SK-N-SH treated with all-trans-retinoic acid at 6 μM for 48 hours (cell line): Measurements from ENCODE around the gene KDM4B.

Experiments used
- ATAC-seq: fragments of 200-7000 bp; cut with Tn5 transposase; 3 replicates; pipeline ENCODE4 v1.9.1; 2020; ENCODE audit warnings: mild to moderate bottlenecking, moderate library complexity
- ARNTL ChIP-seq: fragments of 450-650 bp; formaldehyde crosslinking; IDR thresholded peaks from 2 replicates; pipeline ENCODE4 v1.5.0; 2020; ENCODE audit warnings: low read depth, mild to moderate bottlenecking, moderate library complexity, borderline replicate concordance
- CREB5 ChIP-seq: fragments of 250-450 bp; sonication (Bioruptor Pico); IDR thresholded peaks from 2 replicates; pipeline ENCODE4 v1.5.1; 2020; ENCODE audit warnings: low read depth, mild to moderate bottlenecking, moderate library complexity
- CSDC2 ChIP-seq: fragments of 250-450 bp; sonication (Bioruptor Pico); IDR thresholded peaks from 2 replicates; pipeline ENCODE4 v1.5.0; 2020; ENCODE audit warnings: mild to moderate bottlenecking, moderate library complexity
- ESRRG ChIP-seq: fragments of 250-450 bp; sonication (Bioruptor Pico); IDR thresholded peaks from 2 replicates; pipeline ENCODE4 v1.6.1; 2021; ENCODE audit warnings: mild to moderate bottlenecking
- GLIS3 ChIP-seq: fragments of 250-450 bp; sonication (Bioruptor Pico); IDR thresholded peaks from 2 replicates; pipeline ENCODE4 v1.5.0; 2020; ENCODE audit warnings: mild to moderate bottlenecking, moderate library complexity
- ISL1 ChIP-seq: fragments of 250-450 bp; sonication (Bioruptor Pico); IDR thresholded peaks from 2 replicates; pipeline ENCODE4 v2.1.2; 2022; ENCODE audit warnings: mild to moderate bottlenecking, moderate library complexity
- OSR1 ChIP-seq: fragments of 250-450 bp; sonication (Bioruptor Pico); IDR thresholded peaks from 2 replicates; pipeline ENCODE4 v1.8.0; 2022; ENCODE audit warnings: moderate library complexity, mild to moderate bottlenecking, inconsistent platforms
- PATZ1 ChIP-seq: fragments of 250-450 bp; sonication (Bioruptor Pico); IDR thresholded peaks from 2 replicates; pipeline ENCODE4 v1.8.0; 2020; ENCODE audit warnings: mild to moderate bottlenecking, moderate library complexity, borderline replicate concordance
- POU6F1 ChIP-seq: fragments of 250-450 bp; sonication (Bioruptor Pico); IDR thresholded peaks from 2 replicates; pipeline ENCODE4 v1.8.0; 2021; ENCODE audit warnings: low read depth, mild to moderate bottlenecking, moderate library complexity, borderline replicate concordance
- PPARA ChIP-seq: fragments of 250-450 bp; sonication (Bioruptor Pico); IDR thresholded peaks from 2 replicates; pipeline ENCODE4 v1.5.0; 2020; ENCODE audit warnings: mild to moderate bottlenecking, borderline replicate concordance
- RARB ChIP-seq: fragments of 250-450 bp; sonication (Bioruptor Pico); IDR thresholded peaks from 2 replicates; pipeline ENCODE4 v1.8.0; 2021; ENCODE audit warnings: mild to moderate bottlenecking, moderate library complexity
- SNAI2 ChIP-seq: fragments of 250-450 bp; sonication (Bioruptor Pico); IDR thresholded peaks from 2 replicates; pipeline ENCODE4 v1.5.0; 2020; ENCODE audit warnings: mild to moderate bottlenecking, moderate library complexity
- TCF4 ChIP-seq: fragments of 250-450 bp; sonication (Bioruptor Pico); IDR thresholded peaks from 2 replicates; pipeline ENCODE4 v1.8.0; 2021; ENCODE audit warnings: mild to moderate bottlenecking, moderate library complexity, borderline replicate concordance
- TOX ChIP-seq: fragments of 250-450 bp; sonication (Bioruptor Pico); IDR thresholded peaks from 2 replicates; pipeline ENCODE4 v1.8.0; 2021; ENCODE audit warnings: mild to moderate bottlenecking, moderate library complexity, borderline replicate concordance
- TSHZ2 ChIP-seq: fragments of 250-450 bp; sonication (Bioruptor Pico); IDR thresholded peaks from 2 replicates; pipeline ENCODE4 v1.5.0; 2020; ENCODE audit warnings: mild to moderate bottlenecking, moderate library complexity
- ZFP3 ChIP-seq: fragments of 250-450 bp; sonication (Bioruptor Pico); IDR thresholded peaks from 2 replicates; pipeline ENCODE4 v1.5.0; 2020; ENCODE audit warnings: mild to moderate bottlenecking, moderate library complexity
- ZFP30 ChIP-seq: fragments of 450-650 bp; formaldehyde crosslinking; IDR thresholded peaks from 2 replicates; pipeline ENCODE4 v1.5.0; 2022; ENCODE audit warnings: mild to moderate bottlenecking, moderate library complexity
- ZNF565 ChIP-seq: fragments of 450-650 bp; formaldehyde crosslinking; conservative IDR thresholded peaks from 2 replicates; pipeline ENCODE4 v1.5.0; 2020; ENCODE audit warnings: low read depth, mild to moderate bottlenecking, moderate library complexity
- ZNF70 ChIP-seq: fragments of 450-650 bp; formaldehyde crosslinking; IDR thresholded peaks from 2 replicates; pipeline ENCODE4 v1.5.0; 2020; ENCODE audit warnings: mild to moderate bottlenecking, moderate library complexity
- ZNF8 ChIP-seq: fragments of 450-650 bp; formaldehyde crosslinking; IDR thresholded peaks from 2 replicates; pipeline ENCODE4 v1.5.0; 2020; ENCODE audit warnings: mild to moderate bottlenecking, moderate library complexity

Gene KDM4B

GRCh38 chr19:5085566-5085965 is 116.7 kb downstream of the KDM4B start:
- ATAC-seq = no peak
- TF ChIP-seq CSDC2 (CRISPR knock-in tag) (no peak), TOX (no peak), SNAI2 (CRISPR knock-in tag) (no peak), ESRRG (CRISPR knock-in tag) (no peak), POU6F1 (CRISPR knock-in tag) (no peak), CREB5 (no peak), TSHZ2 (CRISPR knock-in tag) (no peak), PPARA (CRISPR knock-in tag) (no peak), ZFP3 (no peak), ZNF8 (CRISPR knock-in tag) (no peak), ZNF70 (CRISPR knock-in tag) (no peak), ZNF565 (CRISPR knock-in tag) (no peak), ISL1 (CRISPR knock-in tag) (no peak), ZFP30 (no peak), ARNTL (no peak), OSR1 (CRISPR knock-in tag) (no peak), PATZ1 (CRISPR knock-in tag) (no peak), TCF4 (CRISPR knock-in tag) (no peak), GLIS3 (CRISPR knock-in tag) (no peak)

GRCh38 chr19:5086230-5086629 is 117.3 kb downstream of the KDM4B start:
- no peak for TF ChIP-seq TCF4 (CRISPR knock-in tag)
- TF ChIP-seq PPARA (CRISPR knock-in tag) = no peak
- no peak for TF ChIP-seq TOX
- no peak for TF ChIP-seq RARB
- no peak for TF ChIP-seq PATZ1 (CRISPR knock-in tag)
- no peak for TF ChIP-seq CREB5
- TF ChIP-seq ZFP3 = no peak
- no peak for TF ChIP-seq POU6F1 (CRISPR knock-in tag)
- ATAC-seq = no peak
